HUES48 (cell line): ENCODE data around the gene TCP11.
A peak's percentile ranks its signal among the peaks of the same experiment; 100 is the strongest.
"Not testable (repeated sequence)": the region's sequence is repeated elsewhere in the genome, so short reads cannot be mapped to it uniquely, and the experiment has no call there.

Experiments
- H3K27ac ChIP-seq: one replicate; pipeline ENCODE4 v1.7.0; 2013; ENCODE audit warnings: low read depth, low read length, inconsistent platforms
- H3K27me3 ChIP-seq: 2 replicates; pipeline ENCODE4 v1.6.1; 2013; ENCODE audit warnings: mild to moderate bottlenecking, low read length; ENCODE audit not compliant: control insufficient read depth, insufficient read depth
- H3K36me3 ChIP-seq: 2 replicates; pipeline ENCODE4 v1.6.1; 2013; ENCODE audit warnings: low read length; ENCODE audit not compliant: control insufficient read depth, insufficient read depth
- H3K4me1 ChIP-seq: 2 replicates; pipeline ENCODE4 v1.6.1; 2013; ENCODE audit warnings: mild to moderate bottlenecking, low read length; ENCODE audit not compliant: control insufficient read depth, insufficient read depth
- H3K4me3 ChIP-seq: 2 replicates; pipeline ENCODE4 v1.5.1; 2013; ENCODE audit warnings: mild to moderate bottlenecking, low read depth, low read length
- H3K9ac ChIP-seq: 2 replicates; pipeline ENCODE4 v1.6.1; 2013; ENCODE audit warnings: mild to moderate bottlenecking, low read depth, low read length, moderate library complexity
- H3K9me3 ChIP-seq: 2 replicates; pipeline ENCODE4 v1.6.1; 2013; ENCODE audit warnings: low read length; ENCODE audit not compliant: control insufficient read depth, insufficient read depth

The TCP11 gene

DNA sequence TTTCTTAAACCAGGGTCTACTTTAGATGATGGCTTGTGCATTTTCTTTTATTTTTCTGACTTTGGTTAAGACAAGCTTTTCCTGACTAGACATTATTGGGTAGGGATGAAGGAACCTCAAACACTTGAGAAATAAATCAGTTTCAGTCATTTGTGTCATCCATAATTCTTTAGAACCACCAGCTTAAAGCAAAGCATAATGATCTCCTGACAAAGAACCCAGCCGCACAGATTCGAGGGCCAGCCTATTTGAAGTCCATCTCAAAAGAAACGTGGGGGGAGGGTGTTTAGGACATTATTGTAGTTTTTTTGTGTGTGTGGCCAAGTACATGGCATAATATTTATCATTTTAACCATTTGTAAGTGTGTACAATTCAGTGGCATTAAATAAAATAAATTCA, 6.3 kb upstream of the TCP11 start:
- Histone ChIP-seq H3K4me3 (no peak overlapping the region), H3K9me3 (no peaks in the 10 kb centered on the region), H3K27ac (peak overlapping the region; percentile 80), H3K4me1 (peaks cover 28% of the 10 kb centered on the region), H3K27me3 (peaks cover 22% of the 10 kb centered on the region), H3K36me3 (no peaks in the 10 kb centered on the region), H3K9ac (no peak overlapping the region)

DNA sequence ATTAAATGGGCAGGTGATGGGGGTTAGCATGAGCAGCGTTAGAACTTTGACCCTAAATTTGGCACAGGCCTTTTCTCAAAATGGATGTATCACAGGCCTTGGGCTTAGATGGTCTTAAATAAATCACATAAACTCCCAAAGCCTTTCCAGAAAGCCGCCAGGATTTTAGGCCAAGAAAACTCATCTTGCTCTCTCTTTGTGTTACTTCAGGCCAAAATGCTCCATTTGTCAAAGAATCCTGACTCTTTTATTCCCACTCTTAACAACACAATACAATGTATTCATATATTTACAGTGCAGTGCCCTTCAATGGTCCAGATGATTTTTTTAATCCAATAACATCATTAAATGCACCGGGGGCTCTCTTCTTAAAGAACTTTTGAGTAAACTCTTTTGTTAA, 5.9 kb upstream of the TCP11 start:
- no peak overlapping the region for H3K27ac ChIP-seq
- H3K9ac ChIP-seq, result no peak overlapping the region
- no peaks in the 10 kb centered on the region for H3K9me3 ChIP-seq
- H3K4me1 ChIP-seq, result peaks cover 28% of the 10 kb centered on the region
- no peaks in the 10 kb centered on the region for H3K36me3 ChIP-seq
- no peak overlapping the region for H3K4me3 ChIP-seq
- peaks cover 22% of the 10 kb centered on the region for H3K27me3 ChIP-seq

DNA sequence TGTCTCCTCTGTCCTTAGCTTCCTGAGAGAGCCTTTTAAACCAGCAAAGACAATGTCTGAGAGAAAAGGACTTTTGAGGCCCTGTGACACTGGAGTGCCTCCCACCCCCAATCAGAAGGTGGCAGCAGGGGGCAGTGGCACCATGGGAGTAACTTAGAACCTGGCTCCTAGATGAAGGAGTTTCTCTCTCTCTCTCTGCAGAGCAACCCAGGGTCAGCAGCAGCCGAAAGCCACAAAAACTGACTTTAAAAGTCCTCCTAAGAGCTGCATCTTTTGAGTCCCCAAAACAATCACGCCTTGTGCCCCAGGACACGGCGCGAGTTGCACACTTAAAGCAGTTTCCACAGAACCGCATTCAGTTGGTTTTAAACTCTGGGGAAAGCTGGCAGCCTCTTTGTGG, 5.3 kb upstream of the TCP11 start:
- no peak overlapping the region for H3K27ac ChIP-seq

DNA sequence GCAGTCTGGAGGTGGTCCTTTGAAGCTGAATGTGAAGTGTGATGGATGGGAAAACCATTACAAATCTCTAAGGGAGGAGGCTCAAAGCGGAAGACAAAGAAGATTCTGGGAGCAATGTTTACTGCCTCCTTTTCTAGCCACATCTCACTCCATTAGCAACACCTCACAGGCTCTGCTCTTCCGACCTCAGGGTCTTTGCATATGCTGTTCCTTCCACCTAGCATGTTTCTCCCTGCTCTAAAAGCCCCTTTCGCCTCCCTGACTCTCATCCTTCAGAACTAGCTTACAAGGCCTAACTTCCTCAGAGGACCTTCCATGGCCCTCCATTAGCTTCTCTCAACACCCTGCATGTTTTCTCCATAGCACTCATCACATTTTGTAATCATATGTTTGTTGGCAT, 4.6 kb upstream of the TCP11 start:
- Histone ChIP-seq H3K4me3 (no peak overlapping the region), H3K27ac (no peak overlapping the region), H3K4me1 (peaks cover 28% of the 10 kb centered on the region), H3K9me3 (no peaks in the 10 kb centered on the region), H3K27me3 (peaks cover 22% of the 10 kb centered on the region), H3K9ac (no peak overlapping the region), H3K36me3 (no peaks in the 10 kb centered on the region)

More for the DNA sequence above, 5.3 kb upstream of the TCP11 start:
- Histone ChIP-seq H3K9me3 (no peaks in the 10 kb centered on the region), H3K27me3 (peaks cover 22% of the 10 kb centered on the region), H3K4me1 (peaks cover 28% of the 10 kb centered on the region), H3K4me3 (no peak overlapping the region), H3K36me3 (no peaks in the 10 kb centered on the region), H3K9ac (no peak overlapping the region)

DNA sequence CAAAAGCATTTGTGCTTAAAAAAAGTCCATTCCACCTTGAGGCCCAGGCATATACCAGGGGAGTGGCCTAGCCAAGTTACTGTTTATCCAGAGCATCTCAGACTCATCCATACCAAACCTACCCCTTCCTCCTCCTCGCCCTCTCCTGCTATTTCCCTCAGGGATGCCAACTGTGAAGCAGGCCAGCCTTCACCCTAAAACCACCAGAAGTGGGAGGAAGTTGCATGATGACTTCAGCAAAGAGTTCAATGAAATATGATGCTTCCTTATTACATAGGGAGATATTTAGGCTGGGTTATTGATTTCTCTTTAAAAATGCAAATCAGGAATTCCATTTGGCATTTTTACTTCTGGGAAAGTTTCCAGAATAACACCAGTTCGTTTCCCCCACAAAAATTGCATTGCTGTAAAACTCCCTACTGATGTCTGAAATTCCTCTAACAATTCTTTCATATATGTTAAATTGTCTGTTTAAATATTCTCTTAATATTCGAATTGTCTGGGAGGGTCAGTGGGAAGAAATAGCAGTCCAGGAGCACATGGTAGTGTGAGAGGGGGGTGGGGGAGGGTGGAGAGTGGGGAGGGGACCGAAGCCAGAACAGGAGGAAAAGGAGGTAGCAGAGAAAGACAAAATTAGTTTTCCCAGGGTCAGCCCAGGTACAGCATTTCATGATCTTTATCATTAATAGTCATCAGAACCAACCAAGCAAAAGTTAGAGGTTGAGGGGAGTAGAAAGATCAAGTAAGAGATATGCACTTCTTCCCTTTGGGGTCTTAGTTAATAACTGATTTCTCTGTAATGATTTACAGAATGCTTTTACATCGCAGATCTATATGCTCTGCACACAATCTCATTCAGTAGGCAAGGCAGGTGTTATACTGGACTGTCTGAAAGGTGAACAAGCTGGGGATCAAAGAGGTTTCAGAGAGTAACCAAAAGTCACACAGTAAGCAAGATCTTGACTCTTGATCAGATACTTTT, 1.7 kb upstream of the TCP11 start:
- Histone ChIP-seq H3K9ac (no peak overlapping the region), H3K27ac (no peak overlapping the region), H3K36me3 (no peaks in the 10 kb centered on the region), H3K4me3 (no peak overlapping the region), H3K4me1 (peaks cover 20% of the 10 kb centered on the region), H3K9me3 (no peaks in the 10 kb centered on the region), H3K27me3 (peaks cover 10% of the 10 kb centered on the region)

DNA sequence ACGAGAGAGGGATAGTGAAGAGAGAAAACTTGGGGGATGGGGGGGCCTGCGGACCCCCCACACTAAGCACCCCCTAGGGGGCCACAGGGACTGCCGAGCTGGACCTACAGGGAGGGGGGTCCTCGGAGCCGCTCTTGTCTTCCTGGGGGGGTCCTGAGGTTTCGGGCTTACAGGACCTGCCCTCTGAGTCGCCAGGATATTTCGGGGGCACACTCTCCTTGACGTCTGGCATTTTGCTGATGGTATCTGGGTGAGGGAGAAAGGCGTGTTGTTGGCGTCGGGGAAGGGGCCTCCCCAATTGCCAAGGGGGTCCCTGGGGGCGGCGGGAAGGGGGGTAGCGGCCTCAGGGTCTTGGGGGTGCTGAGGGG, 516 bp downstream of the TCP11 start:
- Histone ChIP-seq H3K9me3 (no peaks in the 10 kb centered on the region), H3K36me3 (no peaks in the 10 kb centered on the region), H3K9ac (no peak overlapping the region), H3K27me3 (no peaks in the 10 kb centered on the region), H3K27ac (no peak overlapping the region), H3K4me1 (peaks cover 5% of the 10 kb centered on the region), H3K4me3 (no peak overlapping the region)

DNA sequence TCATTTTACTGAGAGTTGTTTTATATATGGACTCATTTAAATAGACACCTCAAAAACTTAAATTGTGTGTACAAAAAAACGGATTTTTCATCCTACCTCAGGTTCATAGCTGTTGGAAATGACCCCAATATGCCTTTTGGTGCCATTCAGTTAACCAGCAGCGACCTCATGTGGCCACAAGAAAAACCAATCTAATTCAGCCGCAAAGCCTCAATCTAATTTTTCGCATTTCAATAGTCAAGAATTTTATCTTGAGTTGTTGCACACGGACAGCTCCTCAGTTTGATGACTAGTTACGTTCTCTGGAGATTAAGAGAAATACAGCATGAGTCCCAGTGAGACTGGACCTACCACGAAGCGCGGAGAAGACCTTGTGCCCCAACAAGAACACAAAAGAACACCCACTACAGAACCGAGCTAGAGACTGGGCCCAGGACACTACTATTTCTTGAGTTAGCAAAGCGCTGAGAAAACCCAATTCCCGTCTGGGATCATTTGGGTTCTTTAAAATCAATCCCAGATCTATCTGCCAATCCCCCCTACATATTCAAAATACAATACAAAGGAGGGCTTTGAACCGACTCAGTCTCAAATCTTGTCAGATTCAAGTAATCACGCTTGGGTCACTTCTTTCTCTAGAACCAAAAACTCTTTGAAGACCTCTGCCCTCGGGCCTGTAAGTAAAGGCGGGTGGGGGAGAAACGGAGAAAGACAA, 1.1 kb downstream of the TCP11 start:
- no peak overlapping the region for H3K9ac ChIP-seq
- peaks cover 5% of the 10 kb centered on the region for H3K4me1 ChIP-seq
- H3K27me3 ChIP-seq, result no peaks in the 10 kb centered on the region
- no peak overlapping the region for H3K27ac ChIP-seq
- no peak overlapping the region for H3K4me3 ChIP-seq
- H3K36me3 ChIP-seq, result no peaks in the 10 kb centered on the region
- no peaks in the 10 kb centered on the region for H3K9me3 ChIP-seq

DNA sequence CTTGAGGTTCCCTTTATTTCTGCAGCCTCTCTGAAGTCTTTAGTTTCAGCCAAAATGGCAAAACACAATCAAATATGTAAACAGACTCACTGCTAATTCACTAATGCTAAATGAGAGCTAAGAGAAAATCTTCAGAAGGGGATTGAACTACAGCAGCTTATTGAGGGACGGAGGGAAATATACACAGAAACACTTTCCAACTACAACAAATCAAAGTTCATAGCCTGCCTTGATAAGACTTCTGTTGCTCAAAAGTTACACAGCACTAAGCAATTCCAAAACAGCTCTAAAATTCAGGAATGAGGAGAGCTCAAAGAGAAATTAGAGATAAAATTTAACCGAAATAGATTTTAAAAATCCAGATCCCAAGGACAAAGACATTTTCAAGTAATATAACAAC, 1.7 kb downstream of the TCP11 start:
- H3K27ac ChIP-seq, result no peak overlapping the region
- no peaks in the 10 kb centered on the region for H3K9me3 ChIP-seq
- no peaks in the 10 kb centered on the region for H3K27me3 ChIP-seq
- no peak overlapping the region for H3K9ac ChIP-seq
- no peaks in the 10 kb centered on the region for H3K36me3 ChIP-seq
- no peak overlapping the region for H3K4me3 ChIP-seq
- peaks cover 5% of the 10 kb centered on the region for H3K4me1 ChIP-seq

DNA sequence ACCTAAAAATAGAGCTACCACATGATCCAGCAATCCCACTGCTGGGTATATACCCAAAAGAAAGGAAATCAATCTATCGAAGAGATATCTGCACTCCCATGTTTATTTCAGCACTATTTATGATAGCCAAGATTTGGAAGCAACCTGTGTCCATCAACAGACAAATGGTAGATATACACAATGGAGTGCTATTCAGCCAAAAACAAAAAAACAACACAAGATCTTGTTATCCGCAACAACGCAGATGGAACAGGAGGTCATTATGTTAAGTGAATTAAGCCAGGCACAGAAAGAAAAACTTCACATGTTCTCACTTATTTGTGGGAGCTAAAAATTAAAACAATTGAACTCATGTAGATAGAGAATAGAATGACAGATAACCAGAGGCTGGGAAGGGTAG, 2.9 kb downstream of the TCP11 start:
- not testable (repeated sequence) for H3K9me3 ChIP-seq

DNA sequence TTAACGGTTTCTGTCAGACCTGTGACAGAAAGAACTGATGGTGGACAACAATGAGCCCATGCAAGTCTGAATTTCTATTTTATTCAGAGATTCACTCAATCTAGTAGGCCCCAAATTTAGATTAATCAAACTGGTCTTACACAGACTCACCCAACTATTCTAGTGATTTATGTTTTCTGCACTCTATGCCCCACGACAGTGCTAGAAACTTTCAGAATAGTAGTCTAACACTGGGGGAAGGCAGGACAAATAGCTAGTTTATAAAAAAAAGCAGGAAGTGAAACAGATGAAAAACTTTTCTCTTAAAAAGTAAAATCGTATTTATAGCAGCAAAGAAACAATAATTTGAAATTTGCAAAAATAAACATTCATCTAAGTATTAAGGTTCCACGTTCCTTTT, 5.0 kb downstream of the TCP11 start:
- Histone ChIP-seq H3K27me3 (no peaks in the 10 kb centered on the region), H3K9ac (no peak overlapping the region), H3K9me3 (no peaks in the 10 kb centered on the region), H3K4me3 (no peak overlapping the region), H3K36me3 (no peaks in the 10 kb centered on the region), H3K4me1 (peaks cover 5% of the 10 kb centered on the region), H3K27ac (no peak overlapping the region)

More for the DNA sequence above, 2.9 kb downstream of the TCP11 start:
- H3K27ac ChIP-seq, H3K27me3 ChIP-seq, H3K4me1 ChIP-seq, H3K4me3 ChIP-seq, H3K36me3 ChIP-seq, H3K9ac ChIP-seq: not testable (repeated sequence)

DNA sequence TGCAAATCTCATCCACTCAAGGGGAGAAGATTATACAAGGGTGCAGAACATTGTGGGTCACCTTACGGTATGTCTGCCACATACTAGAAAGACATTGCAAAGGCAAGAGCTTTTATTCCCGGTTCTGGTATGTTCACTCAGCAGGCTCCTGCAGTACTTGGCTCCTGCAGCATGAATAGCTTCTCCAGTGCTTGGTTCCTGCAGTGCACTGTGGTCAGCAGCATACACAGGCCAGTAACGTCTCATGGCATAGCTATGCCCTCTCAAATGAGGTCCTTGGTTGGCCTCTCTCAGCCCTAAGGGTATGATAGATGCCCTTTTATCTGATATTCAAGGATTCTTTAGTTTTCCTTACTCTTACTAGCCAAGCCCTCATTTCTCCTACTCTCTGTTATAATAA, 12.6 kb downstream of the TCP11 start:
- H3K4me1 ChIP-seq, result no peaks in the 10 kb centered on the region

More for the DNA sequence above, 12.6 kb downstream of the TCP11 start:
- no peaks in the 10 kb centered on the region for H3K27me3 ChIP-seq
- H3K36me3 ChIP-seq, result no peaks in the 10 kb centered on the region
- H3K4me3 ChIP-seq, result no peak overlapping the region
- H3K9me3 ChIP-seq, result no peaks in the 10 kb centered on the region
- H3K27ac ChIP-seq, result no peak overlapping the region
- H3K9ac ChIP-seq, result no peak overlapping the region
